ENCODE data around the gene PLPP3.
A peak's percentile ranks its signal among the peaks of the same experiment; 100 is the strongest.
"Not testable (repeated sequence)": the region's sequence is repeated elsewhere in the genome, so short reads cannot be mapped to it uniquely, and the experiment has no call there.

Gene PLPP3

DNA sequence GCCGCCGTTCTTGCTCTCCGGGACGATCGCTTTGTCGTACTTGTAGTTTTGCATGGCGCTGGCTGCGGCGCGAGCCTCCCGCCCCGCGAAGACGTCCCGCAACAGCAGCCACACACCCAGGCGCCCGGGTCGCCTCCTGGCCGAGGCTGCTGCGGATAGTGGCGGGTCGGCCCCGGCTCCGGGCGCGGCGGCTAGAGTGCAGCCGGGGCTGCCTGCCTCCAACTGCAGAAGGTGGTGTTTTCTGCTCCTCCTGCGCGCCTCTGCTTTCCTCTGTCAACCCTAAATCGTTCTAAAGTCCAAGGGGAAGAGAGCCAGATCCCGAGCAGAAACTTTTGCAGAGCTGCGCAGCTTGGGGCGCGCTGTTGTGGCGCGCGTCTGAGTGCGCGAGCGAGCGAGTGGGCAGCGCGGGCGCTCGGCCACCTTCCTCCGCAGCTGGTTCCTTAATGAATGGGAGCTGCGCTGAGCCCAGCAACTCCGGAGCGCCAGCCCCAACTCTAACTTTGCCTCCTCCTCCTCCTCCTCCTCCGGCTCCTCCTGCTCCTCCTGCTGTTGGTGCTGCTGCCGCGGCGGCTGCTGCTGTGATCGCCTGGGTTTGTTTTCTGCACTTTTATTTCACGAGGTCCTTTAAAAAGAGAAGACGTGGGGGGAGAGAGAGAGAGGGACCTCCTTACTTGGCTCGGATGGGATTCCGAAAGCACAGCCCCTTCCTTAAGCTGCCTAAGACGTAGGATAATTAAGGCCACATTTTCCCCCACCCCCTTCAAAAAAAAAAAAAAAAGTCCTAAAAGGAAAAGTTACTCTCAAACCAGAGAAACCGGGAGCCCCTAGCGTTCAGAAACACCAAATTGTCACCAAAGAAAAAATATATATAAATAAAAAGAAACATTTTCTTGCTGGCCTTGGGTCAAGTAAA lies at the start of gene PLPP3:
Gene PLPP3 (minus strand): TSS at position 601 of the 913 bp plus-strand sequence. CDS start 547 bp downstream, at position 54.
- DNase-seq, result peak in 1 of 2 donors; percentile 23

DNA sequence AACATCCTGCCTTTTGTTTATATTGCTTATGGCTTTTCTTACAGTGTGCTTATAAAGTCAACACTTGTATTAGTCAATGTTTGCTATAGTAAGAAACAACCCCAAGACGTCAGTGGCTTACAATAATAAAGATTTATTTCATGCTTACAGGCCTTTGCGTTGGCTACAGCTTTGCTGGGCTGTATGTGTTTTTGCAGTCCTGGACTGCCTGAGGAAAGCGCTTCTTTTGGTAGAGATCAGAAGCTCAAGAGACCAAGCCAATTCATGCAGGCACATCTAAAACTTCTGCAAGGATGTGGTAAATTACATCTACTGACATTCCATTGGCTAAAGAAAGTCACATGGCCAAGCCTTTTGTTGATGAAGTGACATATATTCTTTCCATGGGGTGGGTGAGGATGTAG lies 48.3 kb upstream of the PLPP3 start:
- no peak for DNase-seq

DNA sequence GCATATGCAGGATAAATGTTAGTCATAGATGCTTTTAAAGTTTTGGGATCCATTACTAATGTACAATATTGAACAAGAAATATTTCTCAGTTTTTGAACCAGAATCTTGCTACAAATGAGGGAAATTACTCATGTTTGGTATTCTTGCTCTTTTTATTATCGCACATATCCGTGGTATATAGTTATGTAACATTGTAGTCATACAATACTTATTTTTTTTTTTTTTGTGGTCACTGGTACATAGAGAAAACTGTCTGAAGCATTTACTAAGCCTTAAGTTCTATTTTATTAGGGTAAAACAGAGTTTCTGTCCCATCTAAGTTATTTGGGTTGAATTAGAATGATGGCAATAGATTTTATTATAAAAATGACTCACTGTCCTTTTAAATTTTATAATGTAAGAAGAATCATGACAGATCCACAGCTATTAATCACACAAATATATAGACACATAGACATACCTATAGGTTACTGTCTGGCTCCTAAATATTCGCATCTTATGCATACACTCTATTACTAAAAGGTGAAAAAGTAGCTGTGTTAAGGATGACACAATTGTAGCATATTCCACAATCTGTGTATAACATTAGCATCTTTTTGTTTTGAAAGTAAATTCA lies 47.8 kb upstream of the PLPP3 start:
- DNase-seq, result no peak

DNA sequence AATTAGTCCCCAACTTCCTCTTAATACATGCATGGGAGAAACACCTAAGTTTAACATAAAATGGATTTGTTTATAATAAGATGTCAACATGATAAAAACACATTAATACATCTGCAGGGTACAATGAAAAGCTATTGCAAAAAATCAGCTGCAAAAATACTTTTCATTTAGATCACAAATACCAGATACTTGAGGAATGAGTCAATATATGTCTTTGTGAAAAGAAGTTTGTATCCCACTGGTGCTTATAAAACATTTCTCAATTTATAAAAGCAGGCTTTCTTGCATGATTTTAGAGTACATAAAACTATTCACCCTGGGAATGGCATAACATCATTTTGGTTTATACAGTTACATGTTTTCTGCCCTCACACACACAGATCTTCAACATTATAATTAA lies 47.2 kb upstream of the PLPP3 start:
- no peak for DNase-seq

DNA sequence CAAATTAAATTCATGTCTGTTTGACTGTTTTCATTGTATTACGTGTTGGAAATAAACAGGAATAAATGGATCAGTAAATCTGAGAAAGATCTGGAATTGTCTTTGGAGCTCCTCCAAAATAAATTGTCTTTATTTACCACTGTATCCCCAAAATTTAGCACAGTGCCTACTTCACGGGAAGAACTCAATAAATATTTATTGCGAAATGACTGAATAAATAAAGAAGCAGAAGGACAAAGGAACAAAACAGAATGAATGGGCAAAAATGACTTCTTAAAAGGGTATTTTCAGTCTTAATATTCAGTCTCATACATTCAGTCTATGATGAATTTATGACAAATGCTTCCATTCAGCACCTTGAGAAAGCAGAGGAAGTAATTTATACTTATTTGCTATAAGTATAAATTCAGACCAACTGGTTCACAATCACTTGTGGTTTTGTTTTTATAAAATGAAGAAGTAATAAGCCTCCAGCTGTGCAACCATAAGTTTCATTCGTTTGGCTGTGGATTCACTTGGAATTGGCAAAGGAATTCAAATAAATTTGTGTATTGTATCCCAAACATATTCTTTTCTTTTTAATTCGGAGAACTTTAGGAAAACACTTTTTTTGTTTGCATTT lies 46.6 kb upstream of the PLPP3 start:
- no peak for DNase-seq

DNA sequence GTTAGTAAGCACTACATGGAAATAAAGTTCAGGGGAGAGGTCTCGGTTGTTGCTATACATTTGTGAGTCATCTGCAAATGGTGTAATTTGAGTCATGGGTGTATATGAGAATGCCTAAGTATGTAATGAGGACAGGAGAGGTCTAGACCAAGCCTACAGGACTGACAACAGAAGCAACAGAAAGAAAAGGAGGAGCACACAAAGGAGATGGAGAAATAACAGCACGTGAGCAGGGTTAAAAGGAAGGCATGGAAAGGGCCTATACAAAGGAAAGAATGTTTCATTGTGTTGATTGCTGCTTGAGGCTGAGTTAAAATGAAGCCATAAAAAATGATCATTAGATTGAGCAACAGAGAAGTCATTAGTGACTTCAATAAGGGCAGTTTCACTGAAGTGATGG lies 37.8 kb upstream of the PLPP3 start:
- DNase-seq, result no peak

DNA sequence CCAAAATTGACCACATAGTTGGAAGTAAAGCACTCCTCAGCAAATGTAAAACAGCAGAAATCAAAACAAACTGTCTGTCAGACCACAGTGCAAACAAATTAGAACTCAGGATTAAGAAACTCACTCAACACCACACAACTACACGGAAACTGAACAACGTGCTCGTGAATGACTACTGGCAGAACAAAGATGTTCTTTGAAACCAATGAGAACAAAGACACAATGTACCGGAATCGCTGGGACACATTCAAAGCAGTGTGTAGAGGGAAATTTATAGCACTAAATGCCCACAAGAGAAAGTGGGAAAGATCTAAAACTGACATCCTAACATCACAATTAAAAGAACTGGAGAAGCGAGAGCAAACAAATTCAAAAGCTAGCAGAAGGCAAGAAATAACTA lies 31.4 kb upstream of the PLPP3 start:
- DNase-seq, result not testable (repeated sequence)

DNA sequence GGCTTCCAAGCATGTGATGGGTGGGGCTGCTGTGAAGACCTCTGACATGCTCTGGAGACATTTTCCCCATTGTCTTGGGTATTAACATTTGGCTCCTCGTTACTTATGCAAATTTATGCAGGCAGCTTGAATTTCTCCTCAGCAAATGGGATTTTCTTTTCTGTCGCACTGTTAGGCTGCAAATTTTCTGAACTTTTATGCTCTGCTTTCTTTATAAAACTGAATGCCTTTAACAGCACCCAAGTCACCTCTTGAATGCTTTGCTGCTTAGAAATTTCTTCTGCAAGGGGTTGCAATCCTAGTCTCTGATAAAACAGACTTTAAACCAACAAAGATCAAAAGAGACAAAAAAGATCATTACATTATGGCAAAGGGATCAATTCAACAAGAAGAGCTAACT lies 30.7 kb upstream of the PLPP3 start:
- not testable (repeated sequence) for DNase-seq

DNA sequence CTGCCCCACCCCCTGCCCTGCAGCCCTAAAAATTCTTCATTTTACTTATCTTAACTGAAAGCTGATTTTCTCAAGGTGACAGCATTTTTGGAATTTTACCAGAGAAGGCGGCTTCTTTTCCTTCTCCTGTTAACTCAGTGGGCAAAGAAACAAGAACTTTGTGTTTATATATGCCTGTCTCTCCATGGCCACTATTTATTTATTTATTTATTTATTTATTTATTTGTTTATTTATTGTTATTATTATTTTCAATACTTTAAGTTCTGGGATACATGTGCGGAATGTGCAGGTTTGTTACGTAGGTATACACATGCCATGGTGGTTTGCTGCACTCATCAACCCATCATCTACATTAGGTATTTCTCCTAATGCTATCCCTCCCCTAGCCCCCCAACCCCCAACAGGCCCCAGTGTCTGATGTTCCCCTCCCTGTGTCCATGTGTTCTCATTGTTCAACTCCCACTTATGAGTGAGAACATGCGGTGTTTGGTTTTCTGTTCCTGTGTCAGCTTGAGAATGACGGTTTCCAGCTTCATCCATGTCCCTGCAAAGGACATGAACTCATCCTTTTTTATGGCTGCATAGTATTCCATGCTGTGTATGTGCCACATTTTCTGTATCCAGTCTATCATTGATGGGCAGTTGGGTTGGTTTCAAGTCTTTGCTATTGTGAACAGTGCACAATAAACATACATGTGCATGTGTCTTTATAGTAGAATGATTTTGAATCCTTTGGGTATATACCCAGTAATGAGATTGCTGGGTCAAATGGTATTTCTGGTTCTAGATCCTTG lies 16.2 kb upstream of the PLPP3 start:
- not testable (repeated sequence) for DNase-seq

DNA sequence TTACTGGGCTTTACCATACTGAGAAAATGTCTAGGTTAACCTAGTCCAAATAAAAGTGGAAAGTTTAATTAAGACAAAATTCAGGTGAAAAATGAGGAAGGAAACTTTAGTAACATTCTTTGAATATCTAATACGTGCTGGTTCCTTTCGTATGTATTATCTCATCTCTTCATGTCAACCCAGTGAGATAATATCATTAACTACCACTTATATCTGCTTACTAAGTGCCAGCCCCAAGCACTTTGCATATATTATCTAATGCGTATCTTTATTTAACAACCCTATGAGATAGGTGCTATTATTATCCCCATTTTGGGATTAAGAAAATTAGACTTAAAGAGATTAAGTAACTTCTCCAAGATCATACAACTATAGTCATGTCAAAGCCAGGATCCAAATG lies 12.5 kb upstream of the PLPP3 start:
- DNase-seq, result no peak

DNA sequence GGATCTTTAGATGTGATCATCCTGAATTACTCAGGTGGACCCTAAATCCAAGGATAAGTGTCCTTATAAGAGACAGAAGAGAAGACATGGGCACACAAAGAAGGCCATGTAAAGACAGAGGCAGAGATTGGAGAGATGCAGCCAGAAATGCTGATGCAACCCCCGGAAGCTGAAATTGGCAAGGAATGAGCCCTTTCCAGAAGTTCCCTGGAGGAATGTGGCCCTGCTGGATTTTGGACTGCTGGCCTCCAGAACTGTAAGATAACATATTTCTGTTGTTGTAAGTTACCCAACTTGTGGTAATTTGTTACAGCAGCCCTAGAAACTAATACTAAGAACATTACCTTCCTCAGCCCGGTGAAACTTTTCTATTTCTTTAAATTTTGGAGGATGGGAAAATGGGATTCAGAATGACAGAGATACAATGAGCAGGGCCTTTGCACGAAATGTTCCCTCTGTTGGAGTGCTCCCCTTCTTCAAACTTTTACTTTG lies 11.2 kb upstream of the PLPP3 start:
- DNase-seq, result no peak

DNA sequence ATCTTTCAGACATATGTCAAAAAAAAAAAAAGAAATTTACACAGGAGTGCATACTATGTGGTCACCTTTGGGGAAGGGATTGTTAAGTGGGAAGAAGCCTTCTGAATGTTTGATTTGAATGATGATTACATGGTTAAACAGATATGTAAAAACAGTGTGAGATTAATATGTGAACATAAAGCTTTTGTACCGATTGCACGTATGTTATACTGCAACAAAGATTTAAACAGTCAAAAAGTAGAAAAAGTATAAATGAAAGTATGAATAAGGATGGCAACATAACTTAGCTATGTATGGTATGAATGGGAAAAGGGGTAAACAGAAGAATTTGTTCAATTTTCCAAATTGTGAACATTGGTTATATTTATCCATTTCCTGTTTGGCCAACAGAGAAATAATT lies 10.0 kb upstream of the PLPP3 start:
- no peak for DNase-seq

DNA sequence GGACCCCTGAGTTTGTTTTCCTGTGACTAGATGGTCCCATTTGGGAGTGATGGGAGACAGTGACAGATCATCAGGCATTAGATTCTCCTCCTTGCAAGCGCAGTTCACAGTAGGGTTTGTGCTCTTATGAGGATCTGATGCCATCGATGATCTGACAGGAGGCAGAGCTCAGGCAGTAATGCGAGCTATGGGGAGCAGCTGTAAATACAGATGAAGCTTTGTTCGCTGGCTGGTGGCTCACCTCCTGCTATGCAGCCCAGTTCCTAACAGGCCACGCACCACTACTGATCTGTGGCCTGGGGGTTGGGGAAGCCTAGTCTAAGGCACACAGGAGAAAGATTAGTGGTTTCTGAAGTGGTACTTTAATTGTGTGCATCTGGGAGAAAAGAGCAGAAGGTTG lies 7.1 kb upstream of the PLPP3 start:
- DNase-seq, result no peak

DNA sequence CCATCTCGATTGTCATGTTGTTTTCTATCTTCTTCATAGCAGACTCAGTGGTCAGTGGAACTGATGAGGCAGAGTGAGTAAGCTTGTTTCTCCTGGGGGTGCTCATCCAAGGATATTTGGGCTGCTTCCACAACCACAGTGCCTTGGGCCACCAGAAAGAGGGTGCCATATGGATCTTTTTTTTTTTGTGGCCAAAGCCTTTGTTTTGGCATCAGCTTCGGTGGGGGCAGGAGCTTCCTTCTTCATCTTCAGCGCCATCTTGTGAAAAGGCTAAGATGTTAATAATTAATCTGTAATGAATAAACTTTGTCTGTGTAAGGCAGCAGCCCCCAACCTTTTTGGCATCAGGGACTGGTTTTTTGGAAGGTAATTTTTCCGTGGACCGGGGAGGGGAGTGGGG lies 6.6 kb upstream of the PLPP3 start:
- no peak for DNase-seq

DNA sequence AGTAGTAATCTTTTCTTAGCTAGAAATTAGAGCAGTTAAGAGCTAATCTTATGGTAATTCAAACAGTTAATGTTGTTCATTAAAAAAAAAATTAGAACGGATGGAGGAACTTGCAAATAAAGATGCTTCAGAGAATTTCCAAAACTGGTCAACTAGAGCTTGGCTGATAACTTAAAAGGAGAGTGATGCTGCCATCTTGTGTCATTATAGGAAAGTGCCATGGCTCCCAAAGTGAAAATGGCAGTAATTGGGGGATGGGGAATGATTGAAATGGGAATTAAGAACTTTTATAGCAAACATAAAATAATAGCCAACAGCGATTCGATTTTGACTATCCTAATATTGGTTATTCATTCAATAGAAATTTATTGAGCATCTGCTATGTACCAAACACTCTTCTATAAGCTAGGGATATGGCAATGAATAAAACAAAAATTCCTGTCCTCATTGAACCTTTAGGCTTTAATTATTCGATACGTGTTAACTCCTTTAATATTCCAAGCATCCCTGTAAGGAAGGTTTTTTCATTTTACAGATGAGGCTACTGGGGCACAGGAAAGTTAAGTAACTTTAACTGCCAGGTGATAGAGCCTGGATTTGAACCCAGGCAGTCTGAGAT lies 5.7 kb upstream of the PLPP3 start:
- DNase-seq, result no peak

DNA sequence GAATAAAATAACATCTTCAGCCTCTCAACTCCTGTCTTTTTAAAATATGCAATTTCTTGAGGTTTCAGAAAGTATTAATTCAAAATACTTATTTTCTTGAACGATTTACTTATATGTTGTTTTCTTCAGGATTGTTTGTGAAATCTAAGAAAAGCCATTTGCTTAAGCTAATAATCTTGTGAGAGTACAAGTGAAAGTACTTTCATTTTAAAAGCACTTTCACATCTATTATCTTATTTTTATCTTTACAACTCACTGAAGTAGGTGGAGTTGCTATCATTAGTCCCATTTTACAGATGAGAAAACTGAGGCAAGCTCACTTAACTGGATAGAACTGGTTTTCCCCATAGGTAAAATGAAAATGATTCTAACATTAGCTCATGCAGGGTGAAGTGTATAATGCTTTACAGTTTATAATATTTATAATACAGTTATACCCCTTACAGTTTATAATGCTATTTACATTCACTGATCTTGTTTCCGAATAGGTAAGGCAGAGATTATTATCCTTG lies 4.7 kb upstream of the PLPP3 start:
- no peak for DNase-seq

DNA sequence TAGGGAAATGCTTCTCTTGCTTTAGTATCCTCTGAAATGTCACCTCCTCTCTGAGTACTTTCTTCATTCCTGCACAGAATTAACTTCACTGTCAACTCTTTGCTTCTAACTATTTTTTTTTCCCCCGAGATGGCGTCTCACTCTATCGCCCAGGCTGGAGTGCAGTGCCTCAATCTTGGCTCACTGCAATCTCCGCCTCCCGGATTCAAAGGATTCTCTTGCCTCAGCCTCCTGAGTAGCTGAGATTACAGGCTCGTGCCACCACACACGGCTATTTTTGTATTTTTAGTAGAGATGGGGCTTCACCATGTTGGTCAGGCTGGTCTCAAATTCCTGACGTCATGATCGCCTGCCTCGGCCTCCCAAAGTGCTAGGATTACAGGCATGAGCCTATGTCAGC lies 1.4 kb upstream of the PLPP3 start:
- DNase-seq, result no peak

DNA sequence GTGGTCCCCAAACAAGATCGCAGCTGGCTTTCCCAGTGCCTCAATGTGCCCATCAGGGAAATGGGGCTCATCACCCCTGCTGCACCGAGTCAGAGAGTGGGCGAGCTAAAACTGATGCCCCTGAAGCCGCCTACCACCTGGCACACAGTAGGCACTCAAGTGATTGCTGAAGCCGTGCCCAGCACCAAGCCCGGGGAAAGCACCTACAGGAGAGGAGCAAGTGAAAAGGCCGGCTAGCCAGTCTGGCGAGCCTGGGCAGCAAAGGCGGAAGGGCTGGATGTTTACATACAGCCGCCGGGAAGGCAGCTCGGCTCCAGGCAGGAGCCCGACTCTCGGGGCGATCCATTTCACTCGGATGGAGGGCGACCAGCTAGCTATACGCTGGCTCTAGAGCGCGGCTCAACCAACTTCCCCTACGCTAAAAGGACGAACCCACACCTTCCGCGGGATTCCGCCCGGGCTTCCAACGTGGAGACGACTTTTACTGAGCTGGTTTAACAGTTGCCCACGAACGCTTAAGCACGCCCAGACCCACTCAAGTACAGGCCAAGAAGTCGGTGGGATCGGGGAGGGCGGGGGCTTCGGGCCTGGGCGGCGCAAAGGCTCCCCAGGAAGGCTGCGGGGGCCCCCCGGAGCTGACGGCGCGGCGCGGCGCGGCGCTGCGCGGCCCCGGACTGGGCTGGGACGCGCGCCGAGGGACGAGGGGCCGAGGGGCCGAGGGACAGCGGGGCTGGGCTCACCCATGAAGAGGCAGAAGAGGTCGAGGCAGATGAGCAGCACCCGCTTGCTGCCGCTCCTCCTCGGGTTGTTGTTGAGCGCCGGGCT lies 1.0 kb downstream of the PLPP3 start:
- peak in 1 of 2 donors; percentile 19 for DNase-seq

DNA sequence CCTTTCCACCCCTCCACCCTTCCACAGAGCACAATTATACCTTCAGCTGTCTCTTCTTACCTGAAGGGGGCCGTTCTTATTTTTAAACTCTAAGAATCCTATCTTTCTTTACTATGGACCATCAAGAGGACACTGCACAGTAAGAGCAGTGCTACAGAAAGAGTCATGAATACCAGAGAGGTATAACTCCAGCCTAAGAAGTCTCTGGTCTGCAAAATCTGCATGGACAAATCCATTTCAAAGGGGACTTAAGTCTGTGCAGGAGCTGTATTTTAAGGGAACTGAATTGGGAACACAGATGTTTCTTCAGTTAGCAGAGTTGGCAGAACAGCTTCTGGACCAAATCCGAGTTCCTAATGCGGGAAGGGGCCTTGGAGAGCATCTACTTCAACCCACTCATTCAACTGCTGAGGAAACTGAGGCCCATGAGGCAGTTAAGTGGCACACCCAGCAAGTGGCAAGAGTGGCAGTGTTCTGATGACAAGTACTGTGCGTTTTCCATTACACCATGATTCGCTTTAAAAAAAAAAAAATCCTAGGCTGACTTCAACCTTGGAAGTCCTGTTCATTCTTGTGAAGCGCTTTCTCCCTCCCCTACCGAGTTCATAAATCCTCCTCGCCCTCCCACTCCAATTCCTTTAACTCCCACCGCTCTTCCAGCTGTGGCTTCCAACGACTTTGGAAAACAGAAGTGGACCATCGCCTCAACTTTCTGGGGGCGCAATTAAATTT lies 1.8 kb downstream of the PLPP3 start:
- DNase-seq, result no peak

DNA sequence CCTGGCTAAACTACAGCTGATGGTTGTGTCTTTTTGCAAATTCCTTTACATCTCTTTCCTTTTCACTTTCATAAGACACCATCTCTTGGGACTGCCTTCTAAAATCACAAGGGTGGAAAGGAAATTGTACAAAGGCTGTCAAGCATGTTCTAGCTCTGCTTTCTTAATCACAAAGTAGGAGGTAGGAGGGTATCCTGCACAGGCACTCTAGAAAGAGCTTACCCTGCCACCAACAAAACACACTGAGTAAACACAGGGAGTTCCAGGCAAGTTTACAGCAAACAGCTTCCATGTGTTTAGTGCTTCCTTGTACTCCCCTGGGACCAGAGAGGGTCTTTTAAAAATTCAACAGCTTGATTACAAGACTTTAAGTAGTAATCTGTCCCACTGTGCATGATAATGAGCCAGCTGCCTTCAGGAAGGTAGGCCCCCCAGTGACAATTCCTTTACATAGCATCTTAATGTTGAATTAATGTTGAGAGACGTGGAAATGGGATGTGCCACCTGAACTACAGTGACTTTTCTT lies 2.4 kb downstream of the PLPP3 start:
- DNase-seq, result no peak

Measured in CD4-positive, alpha-beta T cell treated with Interleukin-1 beta for 1 hour (primary cell).